HPDE6-E6E7 (cell line): ENCODE measurements around the gene RABGEF1.
"Not testable (repeated sequence)": the region's sequence is repeated elsewhere in the genome, so short reads cannot be mapped to it uniquely, and the experiment has no call there.

Source experiments
- DNase-seq: peaks from one replicate; pipeline ENCODE4 v3.0.0; 2011; ENCODE audit warnings: missing footprints; ENCODE audit errors: extremely low spot score

The RABGEF1 gene

GRCh38 chr7:66815186-66815875 lies 74.8 kb downstream of the RABGEF1 start:
- not testable (repeated sequence) for DNase-seq

GRCh38 chr7:66815951-66816350 lies 75.4 kb downstream of the RABGEF1 start:
- DNase-seq: no peak

GRCh38 chr7:66816658-66817057 lies 76.1 kb downstream of the RABGEF1 start:
- not testable (repeated sequence) for DNase-seq

DNA sequence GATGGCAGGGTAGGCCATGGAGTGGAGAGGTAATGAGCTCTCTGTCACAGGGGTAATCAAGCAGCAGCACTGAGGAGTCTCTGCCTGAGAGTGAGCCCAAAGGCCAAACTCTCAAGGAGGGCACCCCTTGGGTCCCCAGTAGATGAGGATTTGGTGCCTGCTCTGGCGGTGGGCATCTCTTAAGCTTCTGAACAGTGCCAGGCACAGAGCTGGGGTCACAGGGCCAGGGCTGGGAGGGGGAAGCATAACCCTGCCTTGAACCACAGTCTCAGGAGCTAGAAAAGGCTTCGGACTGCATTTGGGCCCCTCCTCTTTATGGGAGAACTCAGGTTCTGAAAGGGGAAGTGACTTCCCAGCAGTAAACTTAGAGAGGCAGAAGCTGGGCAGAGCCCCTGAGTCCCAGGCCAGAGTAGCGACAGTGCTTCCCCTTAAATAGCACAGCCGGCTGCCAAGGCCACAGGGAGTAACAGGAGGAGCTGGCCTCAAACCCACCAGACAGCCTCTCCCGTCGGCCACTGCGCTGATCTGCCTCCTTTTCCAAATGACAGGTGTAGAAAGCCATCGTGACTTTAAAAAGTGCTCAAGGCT lies 76.8 kb downstream of the RABGEF1 start:
- not testable (repeated sequence) for DNase-seq

DNA sequence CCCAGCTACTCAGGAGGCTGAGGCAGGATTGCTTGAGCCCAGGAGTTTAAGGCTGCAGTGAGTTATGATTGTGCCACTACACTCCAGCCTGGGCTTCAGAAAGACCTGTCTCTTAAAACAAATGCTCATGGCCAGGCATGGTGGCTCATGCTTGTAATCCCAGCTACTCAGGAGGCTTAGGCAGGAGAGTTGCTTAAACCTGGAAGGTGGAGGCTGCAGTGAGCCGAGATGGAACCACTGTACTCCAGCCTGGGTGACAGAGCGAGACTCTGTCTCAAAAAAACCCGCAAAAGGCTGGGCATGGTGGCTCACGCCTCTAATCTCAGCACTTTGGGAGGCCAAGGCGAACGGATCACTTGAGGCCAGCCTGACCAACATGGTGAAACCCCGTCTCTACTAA lies 77.4 kb downstream of the RABGEF1 start:
- DNase-seq: not testable (repeated sequence)

GRCh38 chr7:66824041-66824440 lies 83.5 kb downstream of the RABGEF1 start:
- no peak for DNase-seq

DNA sequence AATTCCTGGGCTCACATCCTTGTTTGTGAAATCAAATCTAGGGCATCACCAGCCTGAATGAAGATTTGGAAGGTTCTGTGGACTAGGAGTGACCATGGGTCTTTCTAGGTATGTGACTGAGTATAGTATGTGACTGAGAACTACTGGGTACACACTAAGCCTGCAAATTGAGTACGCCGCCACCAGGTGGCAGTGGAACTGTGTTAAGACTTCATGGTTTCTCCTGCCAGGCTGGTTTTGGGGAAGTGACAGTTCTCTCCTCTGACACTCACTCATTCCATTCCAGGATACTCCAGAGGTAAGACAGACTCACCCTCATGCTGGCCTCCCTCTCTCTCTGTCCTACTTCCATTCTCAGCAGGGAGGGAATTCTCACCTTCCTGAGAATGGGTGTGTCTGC lies 85.0 kb downstream of the RABGEF1 start:
- DNase-seq: not testable (repeated sequence)

GRCh38 chr7:66826649-66827048 lies 86.1 kb downstream of the RABGEF1 start:
- no peak for DNase-seq

DNA sequence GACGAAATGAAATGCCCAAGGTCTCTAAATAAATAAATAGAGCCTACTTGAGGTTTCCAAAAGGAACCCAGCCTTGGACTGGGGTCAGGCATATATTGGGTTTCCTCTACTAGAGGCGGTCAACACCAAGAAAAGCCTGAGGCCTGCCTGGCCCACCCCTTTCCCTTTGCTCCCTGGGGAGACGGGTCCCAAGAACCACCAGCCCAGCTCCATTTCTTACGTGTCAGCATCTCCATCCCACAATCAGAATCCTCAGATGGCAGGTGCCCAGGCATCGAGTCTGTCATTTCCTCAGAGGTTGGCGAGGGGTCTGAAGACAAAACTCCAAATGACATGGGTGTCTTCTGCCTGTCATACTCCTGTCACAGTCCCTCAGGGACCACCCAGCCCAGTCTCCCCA lies 90.4 kb downstream of the RABGEF1 start:
- DNase-seq: not testable (repeated sequence)

DNA sequence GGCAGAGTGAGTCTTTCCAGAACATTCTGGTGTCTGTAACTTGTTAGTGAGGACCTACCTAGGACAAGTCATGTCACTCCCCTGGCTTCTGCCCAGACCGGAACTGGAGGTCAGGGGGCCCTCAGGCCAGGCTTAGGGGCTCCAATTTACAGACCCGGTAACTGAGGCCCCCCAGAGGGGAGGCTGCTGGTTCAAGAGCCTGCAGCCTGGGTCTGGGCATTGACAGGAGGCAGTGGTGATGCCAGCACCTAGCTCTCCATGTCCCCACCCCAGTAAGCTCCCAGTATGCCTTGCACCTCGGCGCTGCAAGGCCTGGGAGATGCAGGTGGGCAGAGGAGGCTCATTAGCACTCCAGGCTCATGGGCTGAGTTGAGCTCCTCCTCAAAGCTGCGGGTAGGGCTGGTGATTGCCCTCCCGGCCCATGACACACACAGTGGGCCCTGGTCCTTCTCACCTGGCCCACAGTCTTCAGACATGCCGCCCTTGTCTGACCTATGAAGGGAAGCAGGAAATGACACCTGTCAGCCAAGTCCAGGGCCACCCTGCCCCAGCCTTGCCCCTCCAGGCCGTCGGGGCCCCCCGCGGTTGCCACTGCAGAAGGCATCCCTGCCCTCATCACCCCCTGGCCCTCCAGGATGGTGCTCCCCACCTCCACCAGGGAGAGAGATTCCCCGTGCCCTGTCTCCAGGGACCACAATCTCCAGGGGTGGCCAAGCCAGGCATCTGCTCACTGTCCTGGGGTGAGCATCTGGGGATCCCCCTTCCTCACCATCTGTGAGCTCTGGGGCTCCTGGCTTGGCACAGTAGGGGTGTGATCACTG lies 92.2 kb downstream of the RABGEF1 start:
- DNase-seq: no peak

DNA sequence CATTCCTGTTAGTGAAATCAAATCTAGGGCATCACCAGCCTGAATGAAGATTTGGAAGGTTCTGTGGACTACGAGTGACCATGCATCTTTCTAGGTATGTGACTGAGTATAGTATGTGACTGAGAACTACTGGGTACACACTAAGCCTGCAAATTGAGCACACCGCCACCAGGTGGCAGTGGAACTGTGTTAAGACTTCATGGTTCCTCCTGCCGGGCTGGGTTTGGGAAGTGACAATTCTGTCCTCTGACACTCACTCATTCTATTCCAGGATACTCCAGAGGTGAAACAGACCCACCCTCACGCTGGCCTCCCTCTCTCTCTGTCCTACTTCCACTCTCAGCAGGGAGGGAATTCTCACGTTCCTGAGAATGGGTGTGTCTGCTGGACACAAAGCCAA lies 96.5 kb downstream of the RABGEF1 start:
- DNase-seq: no peak

DNA sequence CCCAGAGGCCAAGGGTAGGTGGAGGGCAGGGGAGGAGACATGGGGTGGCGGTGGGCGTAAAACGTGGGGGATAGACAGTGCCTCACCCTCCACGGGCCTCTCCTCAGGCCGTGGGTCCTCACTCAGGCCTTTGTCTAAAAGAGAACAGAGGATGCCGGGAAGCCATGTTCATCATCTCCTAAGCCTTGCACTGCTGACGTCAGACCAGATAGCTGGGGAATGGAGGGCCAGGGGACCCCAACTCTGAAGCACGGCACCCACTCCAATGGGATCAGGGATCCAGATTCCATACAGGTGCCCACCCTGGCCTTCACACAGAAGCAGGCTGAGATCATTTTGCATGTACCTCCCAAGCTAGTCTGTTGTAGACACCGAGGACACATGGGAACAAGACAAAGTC lies 97.1 kb downstream of the RABGEF1 start:
- DNase-seq: no peak

DNA sequence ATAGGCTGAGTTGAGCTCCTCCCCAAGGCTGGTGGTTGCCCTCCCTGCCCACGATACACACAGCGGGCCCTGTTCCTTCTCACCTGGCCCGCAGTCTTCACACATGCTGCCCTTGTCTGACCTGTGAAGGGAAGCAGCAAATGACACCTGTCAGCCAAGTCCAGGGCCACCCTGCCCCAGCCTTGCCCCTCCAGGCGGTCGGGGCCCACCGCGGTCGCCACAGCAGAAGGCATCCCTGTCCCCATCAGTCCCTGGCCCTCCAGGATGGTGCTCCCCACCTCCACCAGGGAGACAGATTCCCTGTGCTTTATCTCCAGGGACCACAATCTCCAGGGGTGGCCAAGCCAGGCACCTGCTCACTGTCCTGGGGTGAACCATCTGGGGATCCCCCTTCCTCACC lies 99.3 kb downstream of the RABGEF1 start:
- no peak for DNase-seq

- no peak for DNase-seq
Measured at GRCh38 chr7:66840316-66840715, 99.8 kb downstream of the RABGEF1 start.

DNA sequence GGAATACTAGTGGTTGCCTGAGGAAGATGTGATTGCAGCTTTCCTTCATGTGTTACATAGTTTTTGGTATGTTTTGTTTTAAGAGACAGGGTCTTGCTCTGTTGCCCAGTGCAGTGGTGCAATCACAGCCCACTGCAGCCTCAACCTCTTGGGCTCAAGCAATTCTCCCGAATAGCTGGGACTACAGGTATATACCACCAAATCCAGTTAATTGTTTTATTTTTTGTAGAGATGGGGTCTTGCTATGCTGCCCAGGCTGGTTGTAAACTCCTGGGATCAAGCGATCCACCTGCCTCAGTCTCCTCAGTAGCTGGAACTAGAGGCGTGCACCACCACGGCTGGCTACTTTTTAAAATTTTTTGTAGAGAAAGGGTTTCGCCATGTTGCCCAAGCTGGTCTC lies 101.4 kb downstream of the RABGEF1 start:
- no peak for DNase-seq

- not testable (repeated sequence) for DNase-seq
Measured at GRCh38 chr7:66843492-66843891, 103.0 kb downstream of the RABGEF1 start.

DNA sequence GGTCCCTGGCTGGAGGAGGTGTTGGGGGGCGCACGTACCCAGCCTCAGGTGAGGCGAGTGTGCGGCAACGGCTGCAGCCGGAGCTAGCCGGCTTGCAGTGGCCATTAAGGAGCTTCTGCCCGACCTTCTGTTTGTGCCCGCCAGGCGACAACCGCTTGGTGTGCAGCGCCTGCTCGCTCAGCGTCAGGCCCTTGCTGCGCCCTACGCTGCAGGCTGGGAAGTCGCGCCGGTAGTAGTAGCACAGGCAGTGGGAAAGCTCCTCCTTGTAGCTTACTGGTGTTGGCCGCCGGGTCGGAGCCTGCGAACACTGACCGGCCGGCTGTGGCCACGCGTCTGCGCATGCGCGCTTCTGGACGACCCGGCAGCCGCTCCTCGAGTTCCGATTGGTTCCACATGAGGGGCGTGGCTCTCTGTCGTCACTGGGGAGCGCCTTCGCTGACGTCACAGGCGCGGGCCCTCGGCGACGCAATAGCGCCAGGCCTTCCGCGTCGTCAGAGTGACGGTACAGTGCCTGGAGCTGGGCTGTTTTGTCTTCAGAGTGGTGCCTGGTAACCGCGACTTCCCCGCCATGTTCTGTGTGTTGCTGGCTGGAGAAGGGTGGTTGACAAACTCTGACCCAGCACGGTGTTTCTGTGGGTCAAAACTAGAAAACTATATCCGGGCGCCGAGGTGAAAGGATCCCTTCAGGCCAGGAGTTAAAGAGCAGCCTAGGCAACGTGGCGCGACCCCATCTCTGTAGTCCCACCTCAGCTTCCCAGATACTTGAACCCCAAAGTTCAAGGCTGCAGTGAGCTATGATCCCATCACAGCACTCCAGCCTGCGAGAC lies 104.2 kb downstream of the RABGEF1 start:
- DNase-seq: peak; percentile 95

DNA sequence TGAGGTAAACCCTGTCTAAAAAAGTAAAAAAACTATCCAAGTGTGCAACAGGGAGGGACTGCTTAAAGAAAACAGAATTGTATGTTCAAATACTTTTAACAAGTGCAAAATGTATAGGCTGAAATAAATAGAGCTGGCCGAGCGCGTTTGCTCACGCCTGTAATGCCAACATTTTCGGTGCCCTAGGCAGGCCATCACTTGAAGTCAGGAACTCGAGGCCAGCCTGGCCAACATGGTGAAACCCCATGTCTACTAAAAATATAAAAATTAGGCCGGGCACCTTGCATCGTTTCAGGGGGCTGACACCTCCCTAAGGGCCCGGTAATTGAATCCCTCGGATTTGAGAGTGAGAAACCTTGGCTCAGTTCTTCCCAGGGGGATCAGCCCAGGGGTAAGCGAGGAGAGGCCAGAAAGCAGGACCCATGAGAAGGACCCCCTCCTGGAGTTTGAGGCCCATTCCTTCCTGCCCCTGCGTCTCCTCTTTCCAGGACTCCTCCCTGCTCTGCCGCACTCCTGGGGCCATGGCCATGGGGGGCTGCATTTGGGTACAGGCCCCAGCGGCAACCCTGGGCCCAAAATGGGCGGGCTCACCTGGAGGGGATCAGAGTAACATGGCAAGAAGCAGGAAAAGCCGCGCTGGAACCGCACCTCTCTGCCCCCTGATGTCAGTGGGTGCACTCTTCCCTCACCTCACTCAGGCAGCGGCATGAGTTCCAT lies 105.0 kb downstream of the RABGEF1 start:
- no peak for DNase-seq

DNA sequence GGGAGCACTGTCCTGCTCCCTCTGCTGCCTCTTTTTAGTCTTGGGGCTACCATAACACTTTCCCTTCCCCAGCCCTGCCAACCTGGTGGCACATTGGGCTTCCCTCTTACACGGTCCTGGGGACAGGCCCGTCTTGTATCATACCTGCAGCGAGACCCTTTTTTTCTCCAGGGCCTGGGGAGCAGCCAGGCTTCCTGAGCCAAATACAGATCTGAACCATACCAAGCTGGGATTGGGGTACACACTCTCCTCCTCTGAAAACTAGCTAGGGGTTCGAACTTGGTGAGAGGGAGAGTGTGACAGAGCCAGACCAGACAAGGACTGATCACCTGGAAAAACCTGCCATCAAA lies 105.5 kb downstream of the RABGEF1 start:
- DNase-seq: not testable (repeated sequence)

GRCh38 chr7:66847523-66847855 lies 107.0 kb downstream of the RABGEF1 start:
- DNase-seq: not testable (repeated sequence)
